T-helper 2 cell treated with Interferon-gamma antibody and Interleukin-4, amounts not matched to agents 5 μg/mL and 100 μg/mL, for 36 hours (primary cell): ENCODE measurements around the gene TLX3.

Experiments
- DNase-seq: peaks from one replicate; pipeline ENCODE4 v3.0.0; 2021; ENCODE audit warnings: low spot score
- H3K27ac Mint-ChIP-seq: one replicate; pipeline ENCODE4 v1.8.0; 2021; ENCODE audit warnings: mild to moderate bottlenecking, mixed read lengths
- H3K27me3 Mint-ChIP-seq: one replicate; pipeline ENCODE4 v1.8.0; 2021; ENCODE audit warnings: low read depth, mixed read lengths
- H3K36me3 Mint-ChIP-seq: one replicate; pipeline ENCODE4 v1.8.0; 2021; ENCODE audit warnings: low read depth, mixed read lengths
- H3K4me1 Mint-ChIP-seq: one replicate; pipeline ENCODE4 v1.8.0; 2021; ENCODE audit warnings: low read depth, mixed read lengths
- H3K4me3 Mint-ChIP-seq: one replicate; pipeline ENCODE4 v1.8.0; 2022; ENCODE audit warnings: mild to moderate bottlenecking, moderate library complexity, mixed read lengths
- H3K9me3 Mint-ChIP-seq: one replicate; pipeline ENCODE4 v1.8.0; 2021; ENCODE audit warnings: mixed read lengths

Gene TLX3

DNA sequence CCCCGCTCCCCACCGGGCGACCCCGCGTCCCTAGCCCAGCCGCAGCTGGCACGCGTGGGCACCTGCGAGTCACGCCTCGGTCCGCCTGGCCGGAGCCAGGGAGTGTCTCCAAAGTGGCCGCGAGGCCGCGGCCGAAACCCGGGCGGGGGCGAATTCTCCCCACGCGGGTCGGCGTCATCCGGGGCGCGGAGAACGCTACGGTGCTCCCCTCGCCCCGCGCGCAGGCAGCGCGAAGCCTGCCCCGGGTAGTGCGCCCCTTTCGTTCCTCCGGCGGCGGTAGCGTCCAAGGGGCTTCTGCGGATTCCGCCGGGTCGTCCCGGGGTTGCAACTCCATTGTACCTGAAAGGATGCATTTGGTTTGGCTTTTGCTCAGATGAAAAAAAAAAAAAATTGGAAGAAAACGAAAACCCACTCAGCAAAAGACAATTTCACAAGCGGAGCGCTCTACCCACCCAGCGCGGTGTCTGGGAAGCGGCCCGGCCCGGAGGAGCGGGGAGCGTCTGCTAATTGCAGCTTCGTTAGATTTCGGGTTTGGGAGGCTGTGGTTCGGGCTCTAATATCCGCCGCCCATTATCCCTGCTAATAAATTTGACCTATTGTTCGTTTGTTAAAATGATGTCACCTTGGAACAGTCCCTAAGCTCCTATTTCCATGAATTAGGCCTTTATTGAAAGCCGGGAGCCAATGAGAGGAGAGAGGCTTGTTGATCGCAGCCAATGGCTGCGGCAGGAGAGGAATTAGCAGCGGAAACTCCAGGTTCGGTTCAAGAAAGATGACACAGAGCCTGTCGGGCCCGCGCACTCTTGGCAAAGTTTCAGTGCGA lies at the start of gene TLX3:
TLX3 (plus strand) TSS at position 796 of the 823 bp plus-strand sequence. CDS start 118 bp downstream, outside the sequence.
- peaks cover 6% of the 10 kb centered on the region for H3K4me1 Mint-ChIP-seq
- H3K9me3 Mint-ChIP-seq, result no peaks in the 10 kb centered on the region
- peaks cover 70% of the 10 kb centered on the region for H3K27me3 Mint-ChIP-seq
- DNase-seq, result no peak
- H3K4me3 Mint-ChIP-seq, result no peak within 1 kb of the TSS
- H3K36me3 Mint-ChIP-seq, result peaks cover 3% of the 10 kb centered on the region
- H3K27ac Mint-ChIP-seq, result peak within 1 kb of the TSS; percentile 36

DNA sequence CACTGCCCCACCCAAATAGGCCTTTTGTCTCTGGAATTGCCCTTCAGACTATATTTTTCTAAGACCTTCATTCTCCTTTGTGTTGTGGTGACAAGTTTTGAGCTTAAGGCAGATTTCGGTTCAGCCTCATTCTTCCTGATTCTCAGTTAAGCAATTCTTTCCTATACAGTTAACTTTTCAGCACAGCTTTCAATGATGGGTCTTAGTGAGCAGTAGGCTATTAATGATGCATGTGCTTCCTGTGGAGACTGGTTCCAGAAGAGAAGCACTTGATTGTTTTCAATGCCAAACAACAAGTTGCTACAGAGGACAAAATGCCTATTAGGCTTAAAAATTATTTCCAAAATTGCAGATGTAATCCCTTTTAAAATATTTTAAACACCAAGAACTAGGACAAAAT lies 47.7 kb upstream of the TLX3 start:
- Mint-ChIP-seq H3K4me3 (no peak overlapping the region), H3K36me3 (no peaks in the 10 kb centered on the region), H3K27me3 (peaks cover 16% of the 10 kb centered on the region), H3K9me3 (no peaks in the 10 kb centered on the region), H3K4me1 (peaks cover 7% of the 10 kb centered on the region), H3K27ac (no peak overlapping the region)
- no peak for DNase-seq

GRCh38 chr5:171261904-171262303 lies 47.1 kb upstream of the TLX3 start:
- DNase-seq, result no peak
- Mint-ChIP-seq H3K27ac (no peak overlapping the region), H3K9me3 (no peaks in the 10 kb centered on the region), H3K4me3 (no peak overlapping the region), H3K36me3 (no peaks in the 10 kb centered on the region), H3K4me1 (peaks cover 7% of the 10 kb centered on the region), H3K27me3 (peaks cover 16% of the 10 kb centered on the region)

GRCh38 chr5:171263181-171263580 lies 45.9 kb upstream of the TLX3 start:
- no peak overlapping the region for H3K4me3 Mint-ChIP-seq
- peaks cover 16% of the 10 kb centered on the region for H3K27me3 Mint-ChIP-seq
- DNase-seq, result no peak
- peaks cover 7% of the 10 kb centered on the region for H3K4me1 Mint-ChIP-seq
- H3K27ac Mint-ChIP-seq, result no peak overlapping the region
- no peaks in the 10 kb centered on the region for H3K9me3 Mint-ChIP-seq
- H3K36me3 Mint-ChIP-seq, result no peaks in the 10 kb centered on the region

DNA sequence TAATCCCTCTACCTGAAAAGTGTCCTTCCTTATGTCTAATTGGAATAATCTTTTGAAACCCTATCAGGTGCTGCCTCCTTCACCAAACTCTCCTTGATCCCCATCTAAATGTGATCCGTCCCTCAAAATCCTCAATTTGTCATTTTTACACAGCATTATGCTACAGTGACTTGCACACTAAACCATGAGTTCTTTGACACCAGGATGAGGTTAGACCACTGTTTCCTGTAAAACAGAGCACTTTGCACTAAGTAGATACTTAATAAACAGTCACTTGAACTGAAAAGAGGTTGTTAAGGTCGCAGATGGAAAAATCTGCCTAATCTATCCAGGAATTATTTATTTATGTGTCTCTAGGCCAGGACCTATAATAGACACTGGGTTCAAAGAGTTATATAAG lies 44.2 kb upstream of the TLX3 start:
- no peak for DNase-seq
- H3K9me3 Mint-ChIP-seq, result no peaks in the 10 kb centered on the region
- peak overlapping the region; percentile 6 for H3K27ac Mint-ChIP-seq
- no peaks in the 10 kb centered on the region for H3K36me3 Mint-ChIP-seq
- H3K4me1 Mint-ChIP-seq, result peaks cover 7% of the 10 kb centered on the region
- peaks cover 16% of the 10 kb centered on the region for H3K27me3 Mint-ChIP-seq
- H3K4me3 Mint-ChIP-seq, result no peak overlapping the region

- no peak for DNase-seq
- peaks cover 17% of the 10 kb centered on the region for H3K27me3 Mint-ChIP-seq
- H3K4me3 Mint-ChIP-seq, result no peak overlapping the region
- H3K36me3 Mint-ChIP-seq, result no peaks in the 10 kb centered on the region
- H3K4me1 Mint-ChIP-seq, result peaks cover 7% of the 10 kb centered on the region
- H3K9me3 Mint-ChIP-seq, result no peaks in the 10 kb centered on the region
- no peak overlapping the region for H3K27ac Mint-ChIP-seq
Measured at GRCh38 chr5:171268700-171269620, 40.1 kb upstream of the TLX3 start.

DNA sequence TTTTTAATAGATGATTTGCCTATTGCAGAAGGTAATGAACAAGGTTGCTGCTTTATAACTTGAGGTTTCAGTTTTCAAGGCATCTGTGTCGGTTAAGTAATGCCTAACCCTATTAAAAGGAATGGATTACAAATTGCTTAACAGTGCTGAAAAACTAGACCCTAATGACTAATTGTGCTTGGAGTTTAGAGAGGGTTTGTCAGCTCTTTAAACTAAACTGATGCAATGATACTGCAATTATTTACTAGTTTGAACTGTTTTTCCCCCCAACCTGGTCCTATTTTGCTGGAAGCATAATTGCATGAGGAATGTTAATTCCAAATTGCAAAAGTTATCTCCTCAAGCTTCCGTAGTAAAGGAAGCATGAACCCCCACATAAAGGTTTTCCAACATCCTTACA lies 39.3 kb upstream of the TLX3 start:
- DNase-seq, result no peak
- H3K36me3 Mint-ChIP-seq, result no peaks in the 10 kb centered on the region
- peaks cover 12% of the 10 kb centered on the region for H3K27me3 Mint-ChIP-seq
- no peak overlapping the region for H3K27ac Mint-ChIP-seq
- H3K4me1 Mint-ChIP-seq, result peaks cover 3% of the 10 kb centered on the region
- H3K9me3 Mint-ChIP-seq, result no peaks in the 10 kb centered on the region
- H3K4me3 Mint-ChIP-seq, result no peak overlapping the region

DNA sequence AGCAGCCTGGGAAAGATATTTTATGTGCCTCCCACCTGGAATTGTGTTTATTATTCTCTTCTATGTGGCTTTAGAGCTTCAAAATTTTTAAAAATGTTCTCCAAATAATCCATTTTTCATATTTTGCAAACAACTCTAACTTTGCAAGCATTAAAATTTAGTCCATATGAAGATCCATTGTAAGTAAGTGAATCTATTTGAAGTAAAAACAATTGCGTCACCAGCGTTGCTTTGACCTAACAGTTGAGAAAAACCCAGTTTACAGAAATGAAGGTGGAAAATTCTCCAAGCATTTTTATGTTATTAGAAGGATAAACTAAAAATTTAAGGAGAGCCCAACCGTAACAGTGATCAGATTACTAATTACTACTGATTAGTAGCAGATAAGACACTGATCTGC lies 38.9 kb upstream of the TLX3 start:
- Mint-ChIP-seq H3K27me3 (peaks cover 10% of the 10 kb centered on the region), H3K4me1 (no peaks in the 10 kb centered on the region)

GRCh38 chr5:171271798-171272197 lies 37.2 kb upstream of the TLX3 start:
- Mint-ChIP-seq H3K4me1 (no peaks in the 10 kb centered on the region), H3K9me3 (no peaks in the 10 kb centered on the region), H3K36me3 (no peaks in the 10 kb centered on the region), H3K27ac (no peak overlapping the region), H3K27me3 (peaks cover 12% of the 10 kb centered on the region), H3K4me3 (no peak overlapping the region)
- DNase-seq, result no peak

More for the DNA sequence above, 38.9 kb upstream of the TLX3 start:
- Mint-ChIP-seq H3K9me3 (no peaks in the 10 kb centered on the region), H3K36me3 (no peaks in the 10 kb centered on the region), H3K27ac (no peak overlapping the region), H3K4me3 (no peak overlapping the region)
- DNase-seq, result no peak

- Mint-ChIP-seq H3K4me3 (no peak overlapping the region), H3K27ac (no peak overlapping the region), H3K36me3 (no peaks in the 10 kb centered on the region), H3K4me1 (no peaks in the 10 kb centered on the region), H3K27me3 (peaks cover 12% of the 10 kb centered on the region), H3K9me3 (no peaks in the 10 kb centered on the region)
- DNase-seq, result no peak
Measured at GRCh38 chr5:171272996-171273970, 35.8 kb upstream of the TLX3 start.

- H3K27ac Mint-ChIP-seq, result no peak overlapping the region
- H3K4me1 Mint-ChIP-seq, result no peaks in the 10 kb centered on the region
- no peaks in the 10 kb centered on the region for H3K36me3 Mint-ChIP-seq
- H3K27me3 Mint-ChIP-seq, result peaks cover 12% of the 10 kb centered on the region
- H3K4me3 Mint-ChIP-seq, result no peak overlapping the region
- DNase-seq, result no peak
- H3K9me3 Mint-ChIP-seq, result no peaks in the 10 kb centered on the region
Measured at GRCh38 chr5:171275841-171276544, 33.1 kb upstream of the TLX3 start.

DNA sequence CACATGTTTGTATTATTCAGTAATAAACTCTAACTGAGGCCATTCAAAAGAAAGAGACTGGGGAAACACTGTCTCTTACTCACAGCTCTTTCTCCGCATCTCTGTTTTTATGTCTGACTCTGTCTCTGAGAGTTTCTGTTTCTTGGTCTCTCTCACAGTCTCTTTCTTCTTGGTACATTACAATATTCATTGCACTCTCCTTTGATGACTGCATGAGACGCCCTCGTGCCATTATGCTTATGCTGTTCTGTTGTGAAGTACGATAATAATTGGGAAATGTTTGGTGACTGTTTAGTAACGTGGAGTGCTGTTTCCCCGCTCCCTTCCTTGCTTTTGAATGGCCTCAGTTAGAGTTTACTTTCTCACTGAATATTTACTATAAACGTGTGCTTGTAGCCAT lies 25.3 kb upstream of the TLX3 start:
- Mint-ChIP-seq H3K9me3 (no peaks in the 10 kb centered on the region), H3K27me3 (peaks cover 11% of the 10 kb centered on the region), H3K36me3 (no peaks in the 10 kb centered on the region), H3K4me3 (no peak overlapping the region), H3K27ac (no peak overlapping the region), H3K4me1 (no peaks in the 10 kb centered on the region)
- DNase-seq, result no peak

- Mint-ChIP-seq H3K36me3 (no peaks in the 10 kb centered on the region), H3K4me3 (no peak overlapping the region), H3K4me1 (no peaks in the 10 kb centered on the region), H3K27me3 (peaks cover 11% of the 10 kb centered on the region), H3K27ac (no peak overlapping the region), H3K9me3 (no peaks in the 10 kb centered on the region)
- DNase-seq, result no peak
Measured at GRCh38 chr5:171285465-171285864, 23.6 kb upstream of the TLX3 start.
